GM19025 (cell line): ENCODE measurements around the gene CCDC138.

Source experiments
- ATAC-seq: cut with Tn5 transposase; IDR thresholded peaks from one replicate; pipeline ENCODE4 v1.9.1; 2021; ENCODE audit warnings: mild to moderate bottlenecking, low read depth, moderate library complexity; ENCODE audit not compliant: unreplicated experiment

The CCDC138 gene

DNA sequence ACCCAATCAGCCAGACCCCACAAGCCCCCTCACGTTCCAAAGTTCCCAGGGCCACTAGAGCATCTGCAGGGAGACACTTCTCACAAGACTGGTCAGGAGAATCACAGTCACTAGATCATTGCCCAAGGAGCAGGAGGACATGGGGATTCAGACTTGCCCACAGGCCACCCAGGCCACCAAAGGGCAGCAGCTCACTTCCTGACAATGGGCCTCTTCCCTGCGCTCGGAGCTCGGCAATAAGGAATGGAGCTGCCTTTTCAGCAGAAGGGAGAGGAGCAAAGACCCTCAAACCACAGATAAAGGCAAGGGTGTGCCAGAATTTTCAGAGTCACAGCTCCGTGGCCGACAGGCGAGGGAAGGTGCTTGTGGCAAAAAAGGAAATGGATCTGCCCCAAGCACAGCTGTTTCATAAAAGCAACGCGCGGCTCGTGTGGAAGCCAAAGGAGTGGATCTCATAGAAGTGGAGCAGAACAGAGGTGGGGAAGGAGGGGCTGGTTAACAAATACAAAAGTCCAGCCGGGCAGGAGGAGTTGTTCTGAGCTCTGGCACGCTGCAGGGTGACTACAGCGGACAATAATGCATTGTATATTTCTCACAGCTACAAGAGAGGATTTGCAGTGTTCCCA is 130.3 kb downstream of the CCDC138 start:
- no peak for ATAC-seq

DNA sequence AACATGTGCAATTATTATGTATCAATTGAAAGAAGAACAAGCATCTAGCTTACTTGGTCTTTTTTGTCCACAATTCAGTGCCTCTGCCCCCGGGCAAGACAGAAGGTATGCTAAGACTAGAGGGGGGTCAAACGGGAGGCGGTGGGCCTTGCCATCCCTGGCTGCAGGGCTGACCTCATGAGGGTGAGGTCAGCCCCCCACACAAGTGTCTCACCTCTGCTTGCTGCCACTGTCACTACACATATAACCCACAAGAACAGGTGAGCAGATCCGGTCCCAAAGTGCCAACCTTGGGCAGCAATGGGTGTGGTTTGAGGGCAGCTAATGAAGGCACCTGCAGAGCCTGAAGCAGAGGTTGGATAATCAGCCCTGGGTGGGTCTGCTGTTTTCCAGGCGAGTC is 131.0 kb downstream of the CCDC138 start:
- no peak for ATAC-seq

DNA sequence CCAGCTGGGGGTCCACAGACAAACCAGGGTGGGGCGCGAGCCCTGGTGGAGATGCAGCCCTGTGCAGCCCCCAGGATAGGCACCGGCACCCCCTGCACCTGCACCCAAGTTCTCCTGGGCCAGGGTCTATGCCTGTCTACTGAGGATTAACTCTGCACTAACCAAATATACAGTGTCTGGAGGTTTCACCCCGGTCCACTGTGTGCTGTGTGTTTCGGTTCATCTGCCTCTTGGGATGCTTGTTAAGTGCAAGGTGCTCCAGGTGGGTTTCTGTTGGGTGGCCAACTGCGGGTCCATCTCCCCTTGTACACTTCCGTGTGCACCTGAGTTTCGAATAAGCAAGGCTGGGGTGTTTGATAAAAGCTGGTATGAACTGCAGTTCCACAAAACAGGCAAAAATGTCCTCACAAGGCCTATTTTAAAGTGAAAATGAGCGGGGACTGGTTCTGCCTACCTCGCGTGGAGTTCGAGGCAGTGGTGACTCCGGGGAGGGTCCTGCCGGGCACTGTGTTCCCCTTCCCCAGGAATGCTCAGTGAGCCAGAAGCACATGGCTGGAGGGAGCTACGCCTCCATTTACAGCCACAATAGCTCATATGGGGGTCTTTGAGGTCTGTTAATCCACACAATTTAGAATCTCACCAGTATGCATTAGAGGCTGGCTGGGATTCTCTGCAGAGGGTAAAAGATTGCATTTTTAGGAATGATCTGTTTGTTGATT is 131.7 kb downstream of the CCDC138 start:
- no peak for ATAC-seq

DNA sequence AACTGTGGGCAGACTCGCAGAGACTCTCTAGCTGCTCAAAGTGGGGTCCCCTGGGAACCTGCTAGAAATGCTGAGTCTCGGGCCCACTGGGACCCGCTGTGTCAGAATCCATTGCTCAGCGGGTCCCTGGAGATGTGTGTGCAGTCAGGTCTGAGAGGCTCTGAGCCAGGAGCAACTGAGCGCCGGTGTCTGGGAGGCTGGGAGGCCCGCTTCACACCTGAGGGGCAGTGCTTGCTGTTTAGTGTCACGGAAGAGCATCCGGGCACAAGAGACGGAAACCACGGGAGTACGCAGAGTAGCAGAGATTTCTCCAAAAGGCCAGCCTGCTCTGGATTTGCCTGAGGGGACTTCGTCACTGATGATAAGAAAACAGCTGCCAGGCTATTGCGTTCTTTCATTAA is 132.4 kb downstream of the CCDC138 start:
- no peak for ATAC-seq

GRCh38 chr2:108919571-108920373 is 133.2 kb downstream of the CCDC138 start:
- no peak for ATAC-seq

GRCh38 chr2:108920686-108921085 is 134.1 kb downstream of the CCDC138 start:
- ATAC-seq, result no peak

DNA sequence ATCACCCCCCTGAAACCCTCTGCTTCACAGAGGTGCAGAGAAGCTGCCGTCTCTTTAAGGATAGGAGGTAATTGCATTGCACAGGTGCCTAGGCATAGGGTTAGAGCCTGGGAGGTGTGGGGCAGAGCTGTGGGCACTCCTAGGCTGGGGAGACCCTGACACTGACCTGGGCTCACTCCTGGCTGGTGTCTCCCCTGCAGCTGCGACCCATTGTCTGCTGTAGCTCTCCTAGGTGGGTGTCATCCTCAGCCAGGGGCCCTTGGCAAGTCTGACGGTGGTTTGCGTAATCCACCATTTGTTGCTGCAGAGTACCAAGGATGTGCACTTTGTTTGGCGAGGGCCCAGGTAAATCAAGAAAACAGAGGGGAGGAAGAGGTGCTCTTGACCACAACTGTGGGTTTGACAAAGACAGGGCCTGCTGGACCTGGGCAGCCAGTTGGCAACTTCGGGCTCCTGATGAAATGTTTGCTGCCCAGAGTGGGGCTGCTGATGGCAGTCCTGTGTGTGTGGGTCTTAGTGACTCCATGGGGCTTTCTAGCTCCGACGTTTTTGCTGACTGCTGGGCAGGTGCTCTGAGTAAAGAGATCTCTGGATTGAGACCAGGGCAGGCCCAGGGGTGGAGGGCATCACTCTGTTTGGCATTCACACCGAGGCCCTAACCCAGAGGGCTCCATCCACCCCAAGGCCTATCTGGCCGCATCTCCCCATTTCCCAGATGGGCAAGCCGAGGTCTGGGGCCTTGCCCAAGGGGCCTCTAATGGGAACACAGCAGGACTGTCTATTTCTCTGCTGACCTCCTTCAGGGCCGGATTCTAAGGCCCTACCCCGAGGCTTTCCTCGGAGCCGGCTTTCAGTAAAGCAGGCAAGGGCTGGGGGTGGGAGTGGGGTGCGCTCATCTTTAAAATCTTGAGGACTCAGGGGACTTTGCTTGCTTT is 134.8 kb downstream of the CCDC138 start:
- no peak for ATAC-seq

DNA sequence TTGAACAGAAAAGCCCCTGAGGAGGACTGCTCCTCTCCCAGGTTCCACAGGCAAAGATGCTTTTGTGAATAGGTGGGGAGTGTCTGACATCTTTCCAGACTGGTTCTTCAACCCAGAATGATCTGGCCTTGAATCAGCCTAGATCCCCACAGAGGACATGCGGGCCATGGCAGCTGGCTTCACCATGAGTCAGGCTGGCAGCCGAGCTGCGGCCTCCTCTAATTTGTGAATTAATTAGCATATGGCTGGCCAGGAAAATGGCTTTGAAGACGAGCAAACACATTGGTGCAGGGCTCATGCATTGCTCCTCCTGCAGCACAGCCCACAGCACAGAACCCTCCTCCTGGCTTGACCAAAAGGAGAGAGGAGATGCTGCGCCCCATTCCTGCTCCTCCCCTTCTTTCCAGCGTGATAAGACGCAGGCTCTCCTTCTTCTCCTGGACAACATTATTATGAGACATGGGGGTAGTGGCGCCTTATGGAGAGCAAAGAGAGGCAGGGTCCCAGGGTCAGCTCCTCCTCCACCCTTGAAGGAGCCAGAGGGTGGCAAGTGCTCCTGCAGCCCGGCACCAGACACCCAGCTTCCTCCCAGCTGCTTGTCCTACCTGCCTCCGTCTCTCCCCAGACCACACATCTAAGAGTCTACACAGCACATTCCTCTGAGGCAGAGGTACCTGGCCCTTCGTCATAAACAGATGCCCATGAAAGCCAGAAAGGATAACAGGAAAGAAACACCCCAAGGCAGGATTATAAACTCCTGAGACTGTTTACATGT is 135.8 kb downstream of the CCDC138 start:
- no peak for ATAC-seq

DNA sequence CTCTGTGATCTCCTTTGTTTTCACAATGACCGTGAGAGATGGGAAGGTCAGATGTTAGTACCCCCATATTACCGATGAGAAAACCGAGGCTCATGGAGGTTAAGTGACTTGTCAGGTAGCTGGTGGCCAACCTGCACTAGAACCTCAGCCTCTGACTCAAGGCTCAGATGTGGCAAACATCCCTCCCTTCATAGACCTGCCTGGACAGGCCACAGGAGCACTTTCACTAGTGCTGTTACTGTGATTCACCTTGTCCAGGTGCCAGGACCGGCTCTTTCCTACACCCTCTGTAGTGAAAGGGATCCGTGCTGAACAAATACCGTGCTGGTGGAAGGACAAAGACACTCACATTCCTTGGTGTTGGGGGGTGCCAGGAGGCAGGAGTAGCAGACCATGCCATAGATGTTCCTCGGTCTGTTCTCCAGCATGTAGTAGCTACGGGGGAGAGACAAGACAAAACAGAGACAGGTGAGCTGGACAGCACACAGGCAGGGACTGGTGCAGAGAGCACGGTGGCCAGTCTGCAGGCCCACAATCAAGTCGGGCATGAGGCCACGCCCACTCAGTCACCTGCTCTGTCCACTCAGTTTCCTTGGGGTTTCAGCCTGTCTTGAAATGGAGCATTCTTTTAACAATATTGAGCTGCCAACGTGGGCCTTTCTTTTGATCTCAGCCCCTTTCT is 136.6 kb downstream of the CCDC138 start:
- ATAC-seq, result no peak

GRCh38 chr2:108923736-108924579 is 137.4 kb downstream of the CCDC138 start:
- no peak for ATAC-seq

GRCh38 chr2:108924580-108925251 is 138.1 kb downstream of the CCDC138 start:
- ATAC-seq, result no peak

DNA sequence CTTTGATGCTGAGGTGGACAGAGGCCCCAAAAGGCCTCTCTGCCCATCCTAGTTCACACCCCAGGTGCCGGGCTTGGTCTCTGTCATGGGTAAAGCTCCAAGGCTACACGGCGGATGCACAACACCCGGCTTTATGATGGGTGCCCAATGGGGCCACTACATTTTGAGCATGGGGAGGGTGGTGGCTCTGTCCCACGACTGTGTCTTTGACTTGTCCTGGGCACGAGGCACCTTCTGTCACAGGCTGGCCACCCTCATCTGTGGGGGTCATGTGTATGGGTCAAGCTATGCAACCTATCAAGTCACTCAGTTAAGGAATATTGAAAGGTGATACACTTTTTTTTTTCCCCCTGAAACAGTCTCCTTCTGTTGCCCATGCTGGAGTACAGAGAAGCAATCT is 138.7 kb downstream of the CCDC138 start:
- ATAC-seq, result no peak

DNA sequence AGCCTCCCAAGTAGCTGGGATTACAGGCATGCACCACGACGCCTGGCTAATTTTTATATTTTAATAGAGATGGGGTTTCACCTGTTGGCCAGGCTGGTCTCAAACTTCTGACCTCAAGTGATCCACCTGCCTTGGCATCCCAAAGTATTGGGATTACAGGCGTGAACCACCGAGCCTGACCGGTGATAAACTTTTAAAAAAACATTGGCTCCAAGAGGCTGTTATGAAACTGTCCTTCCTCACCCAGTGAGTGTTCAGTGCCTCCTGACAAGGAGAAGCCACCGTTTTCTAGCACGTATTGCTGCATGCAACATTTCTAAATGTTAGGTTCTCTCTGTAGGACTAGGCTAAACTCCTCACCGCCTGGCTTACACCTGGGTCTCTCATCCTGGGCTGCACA is 139.2 kb downstream of the CCDC138 start:
- ATAC-seq, result no peak
